Measurements from ENCODE around the gene NUP160.
"Not testable (repeated sequence)": the region's sequence is repeated elsewhere in the genome, so short reads cannot be mapped to it uniquely, and the experiment has no call there.

Gene NUP160, protein sequence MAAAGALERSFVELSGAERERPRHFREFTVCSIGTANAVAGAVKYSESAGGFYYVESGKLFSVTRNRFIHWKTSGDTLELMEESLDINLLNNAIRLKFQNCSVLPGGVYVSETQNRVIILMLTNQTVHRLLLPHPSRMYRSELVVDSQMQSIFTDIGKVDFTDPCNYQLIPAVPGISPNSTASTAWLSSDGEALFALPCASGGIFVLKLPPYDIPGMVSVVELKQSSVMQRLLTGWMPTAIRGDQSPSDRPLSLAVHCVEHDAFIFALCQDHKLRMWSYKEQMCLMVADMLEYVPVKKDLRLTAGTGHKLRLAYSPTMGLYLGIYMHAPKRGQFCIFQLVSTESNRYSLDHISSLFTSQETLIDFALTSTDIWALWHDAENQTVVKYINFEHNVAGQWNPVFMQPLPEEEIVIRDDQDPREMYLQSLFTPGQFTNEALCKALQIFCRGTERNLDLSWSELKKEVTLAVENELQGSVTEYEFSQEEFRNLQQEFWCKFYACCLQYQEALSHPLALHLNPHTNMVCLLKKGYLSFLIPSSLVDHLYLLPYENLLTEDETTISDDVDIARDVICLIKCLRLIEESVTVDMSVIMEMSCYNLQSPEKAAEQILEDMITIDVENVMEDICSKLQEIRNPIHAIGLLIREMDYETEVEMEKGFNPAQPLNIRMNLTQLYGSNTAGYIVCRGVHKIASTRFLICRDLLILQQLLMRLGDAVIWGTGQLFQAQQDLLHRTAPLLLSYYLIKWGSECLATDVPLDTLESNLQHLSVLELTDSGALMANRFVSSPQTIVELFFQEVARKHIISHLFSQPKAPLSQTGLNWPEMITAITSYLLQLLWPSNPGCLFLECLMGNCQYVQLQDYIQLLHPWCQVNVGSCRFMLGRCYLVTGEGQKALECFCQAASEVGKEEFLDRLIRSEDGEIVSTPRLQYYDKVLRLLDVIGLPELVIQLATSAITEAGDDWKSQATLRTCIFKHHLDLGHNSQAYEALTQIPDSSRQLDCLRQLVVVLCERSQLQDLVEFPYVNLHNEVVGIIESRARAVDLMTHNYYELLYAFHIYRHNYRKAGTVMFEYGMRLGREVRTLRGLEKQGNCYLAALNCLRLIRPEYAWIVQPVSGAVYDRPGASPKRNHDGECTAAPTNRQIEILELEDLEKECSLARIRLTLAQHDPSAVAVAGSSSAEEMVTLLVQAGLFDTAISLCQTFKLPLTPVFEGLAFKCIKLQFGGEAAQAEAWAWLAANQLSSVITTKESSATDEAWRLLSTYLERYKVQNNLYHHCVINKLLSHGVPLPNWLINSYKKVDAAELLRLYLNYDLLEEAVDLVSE (N-terminal part only)

DNA sequence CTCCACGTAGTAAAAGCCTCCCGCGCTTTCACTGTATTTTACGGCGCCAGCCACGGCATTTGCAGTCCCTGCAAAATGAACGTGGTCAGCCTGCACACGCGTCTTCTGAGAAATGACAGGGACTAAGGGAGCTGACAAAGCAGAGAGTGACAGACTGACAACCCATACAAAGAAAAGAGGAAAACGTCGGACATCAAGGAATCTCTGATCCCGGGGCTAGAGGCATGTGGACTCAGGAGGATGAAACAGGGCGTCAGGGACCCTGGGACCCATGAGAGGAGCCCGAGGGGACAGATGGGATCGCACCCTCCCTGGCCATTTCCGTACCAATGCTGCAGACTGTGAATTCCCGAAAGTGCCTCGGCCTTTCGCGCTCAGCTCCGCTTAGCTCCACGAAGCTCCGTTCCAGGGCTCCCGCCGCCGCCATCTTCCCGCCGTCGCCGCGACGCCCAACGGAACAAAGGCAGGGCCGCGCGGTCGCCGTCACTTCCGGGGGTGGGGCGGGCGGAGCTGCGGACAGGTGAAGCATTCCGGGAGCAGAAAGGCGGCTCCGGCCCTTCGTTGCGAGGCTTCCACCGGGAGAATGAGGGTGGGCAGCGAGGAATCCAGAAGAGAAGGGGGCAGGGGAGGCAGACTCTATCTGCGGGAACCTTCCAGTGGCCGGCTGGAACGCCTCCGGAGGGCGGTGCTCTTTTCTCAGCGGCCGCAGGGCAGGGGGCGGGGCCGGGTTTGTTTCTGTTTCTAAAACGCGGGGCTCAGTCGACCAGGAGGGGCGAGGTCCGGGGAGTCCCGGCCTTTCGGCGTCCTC lies at the start of gene NUP160:
TSS of gene NUP160 (minus strand) at position 459 of the 808 bp plus-strand sequence. CDS start at position 427, 32 bp downstream.
- Mint-ChIP-seq H3K27ac (peak within 1 kb of the TSS; percentile 97), H3K36me3 (peaks cover 11% of the 10 kb centered on the region), H3K4me3 (peak within 1 kb of the TSS; percentile 97), H3K27me3 (no peaks in the 10 kb centered on the region), H3K9me3 (no peaks in the 10 kb centered on the region), H3K4me1 (peaks cover 60% of the 10 kb centered on the region)
- ATAC-seq = peak; percentile 94

DNA sequence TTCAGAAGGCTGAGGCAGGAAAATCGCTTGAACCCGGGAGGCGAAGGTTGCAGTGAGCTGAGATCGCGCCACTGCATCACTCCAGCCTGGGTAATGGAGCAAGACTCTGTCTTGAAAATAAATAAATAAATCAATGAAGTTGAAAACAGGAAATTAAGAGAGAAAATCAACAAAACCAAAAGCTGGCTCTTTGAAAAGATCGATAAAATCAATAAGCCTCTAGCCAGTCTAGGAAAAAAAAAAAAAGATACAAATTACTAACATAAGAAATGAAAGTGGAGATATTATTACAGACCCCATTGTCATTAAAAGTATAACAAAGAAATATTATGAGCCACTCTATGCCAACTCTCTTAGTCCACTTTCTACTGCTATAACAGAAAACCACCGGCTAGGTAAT lies 48.0 kb upstream of the NUP160 start:
- Mint-ChIP-seq H3K36me3 (peaks cover 5% of the 10 kb centered on the region), H3K9me3 (peaks cover 2% of the 10 kb centered on the region), H3K27ac (no peak overlapping the region), H3K4me1 (peaks cover 25% of the 10 kb centered on the region), H3K4me3 (no peak overlapping the region), H3K27me3 (no peaks in the 10 kb centered on the region)
- ATAC-seq = no peak

DNA sequence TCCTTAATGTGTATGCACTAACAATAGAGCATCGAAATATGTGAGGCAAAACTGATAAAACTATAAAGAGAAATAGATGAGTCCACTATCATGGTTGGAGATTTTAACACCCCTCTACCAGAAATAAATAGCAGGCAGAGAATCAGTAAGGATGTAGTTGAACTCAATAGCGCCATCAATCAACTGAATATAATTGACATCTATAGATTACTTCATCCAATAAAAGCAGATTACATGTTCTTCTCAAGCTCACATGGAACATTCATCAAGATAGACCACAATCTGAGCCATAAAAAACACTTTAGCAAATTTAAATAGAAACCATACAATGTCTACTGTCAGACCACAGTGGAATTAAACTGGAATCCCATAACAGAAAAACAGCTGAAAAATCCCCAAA lies 46.9 kb upstream of the NUP160 start:
- H3K9me3 Mint-ChIP-seq = peaks cover 2% of the 10 kb centered on the region
- peaks cover 5% of the 10 kb centered on the region for H3K36me3 Mint-ChIP-seq
- H3K27me3 Mint-ChIP-seq = no peaks in the 10 kb centered on the region
- H3K27ac Mint-ChIP-seq = no peak overlapping the region
- no peak for ATAC-seq
- peaks cover 28% of the 10 kb centered on the region for H3K4me1 Mint-ChIP-seq
- H3K4me3 Mint-ChIP-seq = no peak overlapping the region

DNA sequence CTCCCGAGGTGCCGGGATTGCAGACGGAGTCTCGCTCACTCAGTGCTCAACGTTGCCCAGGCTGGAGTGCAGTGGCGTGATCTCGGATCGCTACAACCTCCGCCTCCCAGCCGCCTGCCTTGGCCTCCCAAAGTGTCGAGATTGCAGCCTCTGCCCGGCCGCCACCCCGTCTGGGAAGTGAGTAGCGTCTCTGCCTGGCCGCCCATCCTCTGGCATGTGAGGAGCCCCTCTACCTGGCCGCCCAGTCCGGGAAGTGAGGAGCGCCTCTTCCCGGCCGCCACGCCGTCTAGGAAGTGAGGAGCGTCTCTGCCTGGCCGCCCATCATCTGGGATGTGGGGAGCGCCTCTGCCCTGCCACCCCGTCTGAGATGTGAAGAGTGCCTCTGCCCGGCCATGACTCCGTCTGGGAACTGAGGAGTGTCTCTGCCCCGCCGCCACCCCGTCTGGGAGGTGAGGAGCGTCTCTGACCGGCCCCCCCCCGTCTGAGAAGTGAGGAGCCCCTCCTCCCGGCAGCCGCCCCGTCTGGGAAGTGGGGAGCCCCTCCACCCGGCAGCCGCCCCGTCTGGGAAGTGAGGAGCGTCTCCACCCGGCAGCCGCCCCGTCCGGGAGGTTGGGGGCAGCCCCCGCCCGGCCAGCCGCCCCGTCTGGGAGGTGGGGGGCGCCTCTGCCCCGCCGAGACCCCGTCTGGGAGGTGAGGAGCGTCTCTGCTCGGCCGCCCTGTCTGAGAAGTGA lies 44.6 kb upstream of the NUP160 start:
- H3K4me1 Mint-ChIP-seq = peaks cover 17% of the 10 kb centered on the region
- not testable (repeated sequence) for H3K27ac Mint-ChIP-seq, H3K27me3 Mint-ChIP-seq, H3K9me3 Mint-ChIP-seq, H3K4me3 Mint-ChIP-seq, ATAC-seq, H3K36me3 Mint-ChIP-seq

DNA sequence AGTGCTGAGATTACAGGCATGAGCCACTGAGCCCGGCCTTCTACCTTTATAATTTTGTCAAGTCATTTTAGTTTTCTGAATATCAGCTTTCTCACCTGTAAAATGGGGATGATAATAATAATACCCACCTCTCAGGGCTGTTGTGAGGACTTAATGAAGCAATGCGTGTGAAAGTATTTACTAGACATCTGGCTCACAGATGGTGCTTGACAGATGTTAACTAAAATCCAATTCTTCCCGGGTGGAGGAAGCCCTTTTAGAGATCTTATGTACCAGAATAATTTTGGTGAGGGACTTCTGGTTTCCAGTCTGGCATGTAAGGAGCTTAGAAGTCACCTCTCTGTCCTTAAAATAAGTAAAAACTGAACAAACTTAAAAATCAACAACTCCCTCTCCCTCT lies 43.7 kb upstream of the NUP160 start:
- H3K27ac Mint-ChIP-seq = no peak overlapping the region
- H3K4me3 Mint-ChIP-seq = no peak overlapping the region
- ATAC-seq = no peak
- peaks cover 2% of the 10 kb centered on the region for H3K9me3 Mint-ChIP-seq
- no peaks in the 10 kb centered on the region for H3K27me3 Mint-ChIP-seq
- peaks cover 5% of the 10 kb centered on the region for H3K36me3 Mint-ChIP-seq
- H3K4me1 Mint-ChIP-seq = peaks cover 17% of the 10 kb centered on the region

DNA sequence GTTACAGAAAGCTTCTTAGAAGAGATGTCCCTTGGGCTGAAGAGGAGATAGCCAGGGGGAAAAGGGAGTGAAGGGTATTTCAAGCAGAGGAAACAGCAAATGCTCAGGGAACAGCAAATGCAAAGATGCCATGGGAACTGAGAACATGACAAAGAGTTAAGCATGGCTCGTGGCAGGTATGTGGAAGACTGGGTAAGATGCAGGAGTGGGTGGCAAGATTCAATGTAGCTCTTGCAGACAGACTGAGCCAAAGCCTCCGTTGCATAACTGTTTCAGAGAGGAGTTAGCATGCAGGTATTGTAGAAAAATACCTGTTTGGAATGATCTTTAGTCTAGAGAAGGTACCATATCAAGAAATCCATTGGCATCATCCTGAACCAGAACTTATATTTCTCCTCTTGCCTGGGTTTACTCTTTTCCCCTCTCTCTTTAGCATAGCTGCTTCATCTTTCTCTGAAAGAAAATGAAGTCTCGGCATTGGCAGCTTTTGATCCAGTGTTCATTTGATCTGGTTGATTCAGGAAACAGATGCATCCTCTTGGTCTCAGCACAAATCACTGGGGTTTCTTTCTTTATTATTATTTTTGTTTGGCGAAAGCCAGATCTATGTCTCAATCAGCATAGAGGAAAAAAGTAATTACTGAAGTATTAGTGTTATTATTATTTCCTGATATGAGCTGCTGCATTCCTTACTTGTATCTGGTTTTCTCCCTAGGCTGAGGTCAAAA lies 41.7 kb upstream of the NUP160 start:
- H3K36me3 Mint-ChIP-seq = no peaks in the 10 kb centered on the region
- H3K4me1 Mint-ChIP-seq = peaks cover 17% of the 10 kb centered on the region
- no peaks in the 10 kb centered on the region for H3K27me3 Mint-ChIP-seq
- ATAC-seq = no peak
- no peaks in the 10 kb centered on the region for H3K9me3 Mint-ChIP-seq
- no peak overlapping the region for H3K4me3 Mint-ChIP-seq
- H3K27ac Mint-ChIP-seq = peak overlapping the region; percentile 53

DNA sequence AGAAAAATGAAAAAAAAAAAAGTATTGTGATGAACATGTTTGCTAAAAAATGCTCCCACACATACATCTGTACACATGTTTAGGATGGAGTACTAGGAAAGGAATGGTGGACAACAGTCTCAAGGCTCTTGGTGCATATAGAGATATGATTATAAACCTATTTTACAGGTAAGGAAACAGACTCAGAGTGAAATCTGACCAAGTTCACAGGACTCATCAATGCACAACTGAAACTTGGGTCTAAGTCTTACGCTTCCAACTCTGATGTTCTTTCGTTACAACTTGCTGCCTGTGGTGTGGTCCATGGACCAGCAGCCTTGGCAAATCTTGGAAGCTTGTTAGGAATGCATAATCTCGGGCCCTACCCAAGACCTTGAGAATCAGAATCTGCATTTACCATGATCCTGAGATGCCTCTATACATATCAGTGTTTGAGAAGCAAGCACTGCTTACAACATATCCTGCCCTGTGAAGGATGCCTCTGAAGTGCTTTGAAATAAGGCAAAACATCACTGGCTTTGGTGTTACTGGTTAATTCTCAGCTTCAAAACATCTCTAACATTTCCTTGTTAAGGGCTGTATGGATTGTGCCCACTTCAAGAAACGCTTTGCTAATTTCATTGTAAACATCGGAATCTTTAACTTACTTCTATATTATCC lies 39.9 kb upstream of the NUP160 start:
- H3K9me3 Mint-ChIP-seq = no peaks in the 10 kb centered on the region
- H3K4me3 Mint-ChIP-seq = no peak overlapping the region
- H3K27ac Mint-ChIP-seq = no peak overlapping the region
- no peaks in the 10 kb centered on the region for H3K27me3 Mint-ChIP-seq
- peaks cover 17% of the 10 kb centered on the region for H3K4me1 Mint-ChIP-seq
- H3K36me3 Mint-ChIP-seq = no peaks in the 10 kb centered on the region
- ATAC-seq = no peak

DNA sequence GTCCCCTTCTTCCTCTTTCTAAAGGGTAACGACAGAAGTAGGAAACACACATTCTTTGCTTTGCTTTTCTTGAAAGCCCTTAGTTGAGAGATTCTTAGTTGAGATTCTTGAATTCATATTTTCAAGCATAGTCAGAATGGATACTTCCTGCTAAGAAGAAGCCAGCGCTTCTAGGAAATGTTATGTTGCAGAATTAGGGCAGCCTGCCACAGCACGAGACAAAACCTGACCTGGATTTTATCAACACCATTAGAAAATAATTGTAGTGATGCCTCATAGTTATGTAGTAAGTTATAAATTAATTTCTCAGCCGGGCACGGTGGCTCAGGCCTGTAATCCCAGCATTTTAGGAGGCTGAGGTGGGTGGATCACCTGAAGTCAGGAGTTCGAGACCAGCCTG lies 37.9 kb upstream of the NUP160 start:
- no peak for ATAC-seq
- Mint-ChIP-seq H3K27ac (no peak overlapping the region), H3K9me3 (no peaks in the 10 kb centered on the region)

DNA sequence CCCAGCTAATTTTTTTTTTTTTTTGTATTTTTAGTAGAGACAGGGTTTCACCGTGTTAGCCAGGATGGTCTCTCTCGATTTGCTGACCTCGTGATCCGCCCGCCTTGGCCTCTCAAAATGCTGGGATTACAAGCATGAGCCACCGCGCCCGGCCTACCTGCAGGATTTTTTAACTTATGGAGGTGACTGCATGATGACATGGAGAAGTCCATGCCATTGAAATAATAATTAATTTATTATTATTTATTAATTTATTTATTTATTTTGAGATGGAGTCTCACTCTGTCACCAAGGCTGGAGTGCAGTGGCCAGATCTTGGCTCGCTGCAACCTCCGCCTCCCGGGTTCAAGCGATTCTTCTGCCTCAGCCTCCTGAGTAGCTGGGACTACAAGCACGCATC lies 34.3 kb upstream of the NUP160 start:
- not testable (repeated sequence) for H3K9me3 Mint-ChIP-seq, ATAC-seq, H3K27me3 Mint-ChIP-seq, H3K27ac Mint-ChIP-seq, H3K4me3 Mint-ChIP-seq
- Mint-ChIP-seq H3K4me1 (peaks cover 27% of the 10 kb centered on the region), H3K36me3 (peaks cover 10% of the 10 kb centered on the region)

More for the DNA sequence above, 37.9 kb upstream of the NUP160 start:
- H3K27me3 Mint-ChIP-seq = no peaks in the 10 kb centered on the region
- H3K36me3 Mint-ChIP-seq = no peaks in the 10 kb centered on the region
- H3K4me1 Mint-ChIP-seq = peaks cover 21% of the 10 kb centered on the region
- no peak overlapping the region for H3K4me3 Mint-ChIP-seq

DNA sequence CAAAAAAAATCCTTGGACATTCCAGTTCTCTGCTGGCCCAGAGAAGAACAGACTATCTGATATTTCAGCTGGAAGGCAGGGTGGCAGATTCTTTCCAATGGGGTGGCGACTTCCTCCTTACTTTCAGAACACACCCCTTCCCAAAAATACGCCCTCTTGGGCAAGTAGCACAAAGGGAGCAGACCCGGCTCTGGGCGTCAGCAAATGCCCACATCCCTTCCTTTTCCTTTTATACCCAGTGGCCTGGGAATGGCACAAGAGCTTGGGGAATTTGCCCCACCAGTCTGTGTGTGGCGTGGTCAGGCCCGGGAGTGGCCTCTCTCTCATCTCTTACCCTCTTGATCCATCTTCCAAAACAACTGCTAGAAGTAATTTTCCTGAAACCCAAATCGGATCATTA lies 33.0 kb upstream of the NUP160 start:
- Mint-ChIP-seq H3K27ac (peak overlapping the region; percentile 67), H3K4me3 (no peak overlapping the region), H3K9me3 (peaks cover 11% of the 10 kb centered on the region), H3K36me3 (peaks cover 11% of the 10 kb centered on the region), H3K27me3 (no peaks in the 10 kb centered on the region), H3K4me1 (peaks cover 27% of the 10 kb centered on the region)
- ATAC-seq = no peak

DNA sequence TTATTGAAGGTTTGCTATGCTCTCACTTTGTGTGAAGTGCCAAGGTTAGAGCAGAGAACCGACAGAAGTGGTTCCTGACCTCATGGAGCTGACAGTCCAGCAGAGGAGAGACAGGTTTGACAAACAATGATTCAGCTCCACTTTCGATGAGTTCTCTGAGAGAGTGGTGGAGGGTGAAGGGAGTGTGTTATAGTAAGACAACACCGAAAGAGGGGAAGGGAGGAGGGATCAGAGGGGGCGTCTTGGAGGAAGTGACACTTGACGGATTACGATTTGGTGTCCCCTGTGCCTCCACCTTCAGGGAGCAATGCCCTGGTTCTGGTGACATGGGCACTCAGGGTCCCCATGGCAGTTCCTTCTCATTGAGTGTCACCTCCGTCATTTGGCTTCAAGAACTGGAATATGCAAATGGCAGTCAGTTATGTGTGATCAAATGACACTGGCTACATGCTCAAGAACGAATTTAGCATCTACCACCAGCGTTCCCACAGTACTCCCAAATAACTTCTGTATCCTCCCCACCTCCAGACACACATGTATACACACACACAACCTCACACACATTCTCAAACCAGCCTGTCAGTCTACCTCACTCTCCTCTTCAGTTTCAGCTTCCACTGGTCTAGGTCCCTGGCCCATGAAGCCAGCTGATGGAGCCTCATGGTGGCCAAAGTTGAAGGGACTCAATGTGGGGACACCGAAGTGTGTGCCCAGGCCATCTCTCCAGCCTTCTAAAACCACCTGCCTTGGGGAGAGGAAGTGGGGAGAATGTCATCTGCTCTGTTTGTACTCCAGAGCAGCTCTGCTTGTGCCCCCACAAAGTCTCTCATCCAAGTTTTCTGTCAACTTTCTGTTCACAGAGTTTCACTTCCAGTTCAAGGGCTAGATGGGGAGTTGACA lies 31.4 kb upstream of the NUP160 start:
- Mint-ChIP-seq H3K4me3 (peak overlapping the region; percentile 0), H3K9me3 (peaks cover 15% of the 10 kb centered on the region), H3K27ac (peak overlapping the region; percentile 67), H3K27me3 (no peaks in the 10 kb centered on the region), H3K36me3 (peaks cover 11% of the 10 kb centered on the region), H3K4me1 (peaks cover 27% of the 10 kb centered on the region)
- ATAC-seq = peak; percentile 83

DNA sequence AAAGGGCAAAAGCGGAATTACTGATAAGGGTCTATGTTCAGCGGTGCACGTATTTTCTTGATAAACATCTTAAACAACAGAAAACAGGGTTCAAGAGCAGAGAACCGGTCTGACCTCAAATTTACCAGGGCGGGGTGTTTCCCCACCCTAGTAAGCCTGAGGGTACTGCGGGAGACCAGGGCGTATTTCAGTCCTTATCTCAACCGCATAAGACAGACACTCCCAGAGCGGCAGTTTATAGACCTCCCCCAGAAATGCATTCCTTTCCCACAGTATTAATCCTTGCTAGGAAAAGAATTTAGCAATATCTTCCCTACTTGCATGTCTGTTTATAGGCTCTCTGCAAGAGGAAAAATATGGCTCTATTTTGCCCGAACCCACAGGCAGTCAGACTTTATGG lies 27.7 kb upstream of the NUP160 start:
- Mint-ChIP-seq H3K4me1 (peaks cover 34% of the 10 kb centered on the region), H3K36me3 (peaks cover 18% of the 10 kb centered on the region), H3K9me3 (peaks cover 19% of the 10 kb centered on the region)
- H3K27ac Mint-ChIP-seq, H3K27me3 Mint-ChIP-seq, ATAC-seq, H3K4me3 Mint-ChIP-seq: not testable (repeated sequence)

Measured in stimulated activated memory B cell treated with anti-CD40 and anti-IgM and Interleukin-4, amounts not matched to agents 10 μg/mL and 1 μg/mL and 100 μg/mL, for 72 hours (primary cell).